NB4 (cell line): Measurements from ENCODE around the gene CDC42BPG.

Experiments used
- POLR2A ChIP-seq: IDR thresholded peaks from 2 replicates; pipeline ENCODE4 v1.6.1; 2011; ENCODE audit warnings: mild to moderate bottlenecking; ENCODE audit not compliant: insufficient read length; ENCODE audit errors: extremely low read depth
- TF ChIP-seq, protein P1 (sequence below): IDR thresholded peaks from one replicate; pipeline ENCODE4 v1.5.1; 2012; ENCODE audit warnings: low read depth, low read length

DNA sequence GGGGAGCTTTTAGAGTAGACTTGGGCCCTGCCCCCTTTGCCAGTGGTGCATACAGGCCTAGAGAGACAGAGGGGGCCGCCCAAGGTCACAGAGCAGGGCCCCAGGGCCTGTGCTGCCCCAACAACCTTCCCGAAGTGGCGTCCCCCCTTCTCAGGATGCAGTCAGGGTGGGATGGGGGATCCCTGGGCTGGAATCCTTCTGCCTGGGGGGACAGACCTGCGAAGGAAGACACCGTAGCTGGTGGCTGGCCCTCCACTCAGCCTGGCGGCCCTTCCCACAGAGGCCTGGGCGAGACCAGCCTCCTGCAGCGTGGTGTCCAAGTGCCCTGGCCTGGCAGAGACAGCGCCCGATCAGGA lies 48.4 kb upstream of the CDC42BPG start:
- TF ChIP-seq, protein P1, sequence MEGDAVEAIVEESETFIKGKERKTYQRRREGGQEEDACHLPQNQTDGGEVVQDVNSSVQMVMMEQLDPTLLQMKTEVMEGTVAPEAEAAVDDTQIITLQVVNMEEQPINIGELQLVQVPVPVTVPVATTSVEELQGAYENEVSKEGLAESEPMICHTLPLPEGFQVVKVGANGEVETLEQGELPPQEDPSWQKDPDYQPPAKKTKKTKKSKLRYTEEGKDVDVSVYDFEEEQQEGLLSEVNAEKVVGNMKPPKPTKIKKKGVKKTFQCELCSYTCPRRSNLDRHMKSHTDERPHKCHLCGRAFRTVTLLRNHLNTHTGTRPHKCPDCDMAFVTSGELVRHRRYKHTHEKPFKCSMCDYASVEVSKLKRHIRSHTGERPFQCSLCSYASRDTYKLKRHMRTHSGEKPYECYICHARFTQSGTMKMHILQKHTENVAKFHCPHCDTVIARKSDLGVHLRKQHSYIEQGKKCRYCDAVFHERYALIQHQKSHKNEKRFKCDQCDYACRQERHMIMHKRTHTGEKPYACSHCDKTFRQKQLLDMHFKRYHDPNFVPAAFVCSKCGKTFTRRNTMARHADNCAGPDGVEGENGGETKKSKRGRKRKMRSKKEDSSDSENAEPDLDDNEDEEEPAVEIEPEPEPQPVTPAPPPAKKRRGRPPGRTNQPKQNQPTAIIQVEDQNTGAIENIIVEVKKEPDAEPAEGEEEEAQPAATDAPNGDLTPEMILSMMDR = no peak
- no peak for TF ChIP-seq POLR2A
